HG03378 (cell line): ENCODE results near the gene STAM.

Experiments used
- ATAC-seq: cut with Tn5 transposase; IDR thresholded peaks from one replicate; pipeline ENCODE4 v1.9.1; 2021; ENCODE audit warnings: mild to moderate bottlenecking, moderate library complexity; ENCODE audit not compliant: unreplicated experiment

STAM gene

GRCh38 chr10:17645621-17646345 is 1.8 kb downstream of the STAM start:
- no peak for ATAC-seq

GRCh38 chr10:17647326-17647725 is 3.4 kb downstream of the STAM start:
- ATAC-seq, result no peak

GRCh38 chr10:17648243-17649035 is 4.5 kb downstream of the STAM start:
- no peak for ATAC-seq

GRCh38 chr10:17649052-17649451 is 5.1 kb downstream of the STAM start:
- ATAC-seq, result no peak

- ATAC-seq, result no peak
These were observed 5.9 kb downstream of the STAM start for GRCh38 chr10:17649836-17650235.

GRCh38 chr10:17650416-17650815 is 6.5 kb downstream of the STAM start:
- ATAC-seq, result no peak

- no peak for ATAC-seq
These were observed 7.9 kb downstream of the STAM start for GRCh38 chr10:17651896-17652295.

- peak; percentile 46 for ATAC-seq
These were observed 8.6 kb downstream of the STAM start for GRCh38 chr10:17652585-17652984.

- ATAC-seq, result peak; percentile 17
These were observed 11.1 kb downstream of the STAM start for GRCh38 chr10:17655009-17655408.

GRCh38 chr10:17655567-17656146 is 11.7 kb downstream of the STAM start:
- peak; percentile 90 for ATAC-seq

- ATAC-seq, result no peak
These were observed 13.2 kb downstream of the STAM start for GRCh38 chr10:17657103-17657500.

- ATAC-seq, result no peak
These were observed 15.4 kb downstream of the STAM start for GRCh38 chr10:17659365-17659764.

- no peak for ATAC-seq
These were observed 17.0 kb downstream of the STAM start for GRCh38 chr10:17660921-17661320.

- no peak for ATAC-seq
These were observed 17.6 kb downstream of the STAM start for GRCh38 chr10:17661510-17661909.

- no peak for ATAC-seq
These were observed 18.5 kb downstream of the STAM start for GRCh38 chr10:17662193-17663138.

GRCh38 chr10:17663450-17663849 is 19.5 kb downstream of the STAM start:
- no peak for ATAC-seq

- ATAC-seq, result no peak
These were observed 21.8 kb downstream of the STAM start for GRCh38 chr10:17665747-17666146.

- ATAC-seq, result peak; percentile 41
These were observed 24.7 kb downstream of the STAM start for GRCh38 chr10:17668435-17669184.

GRCh38 chr10:17669185-17669872 is 25.4 kb downstream of the STAM start:
- ATAC-seq, result peak; percentile 72

- ATAC-seq, result no peak
These were observed 27.4 kb downstream of the STAM start for GRCh38 chr10:17671307-17671706.
